Measurements from ENCODE around the gene GPC6.

The GPC6 gene

DNA sequence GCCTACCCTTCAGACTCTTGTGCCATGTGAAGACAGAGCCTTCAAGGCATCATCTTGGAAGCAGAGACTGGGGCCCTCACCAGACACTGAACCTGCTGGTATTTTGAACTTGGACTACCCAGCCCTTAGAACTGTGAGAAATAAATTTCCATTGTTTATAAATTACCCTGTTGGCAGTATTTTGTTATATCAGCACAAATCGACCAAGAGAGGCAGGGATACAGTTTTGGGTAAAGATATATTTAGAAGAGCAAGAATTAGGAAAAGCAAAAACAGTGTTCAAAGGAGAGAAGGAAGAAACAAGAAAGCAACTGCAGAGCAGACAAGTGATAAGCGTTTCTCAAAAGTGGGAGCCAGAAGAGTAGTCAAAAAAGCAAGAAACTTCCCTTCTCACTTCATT lies 652.1 kb downstream of the GPC6 start:
- Histone ChIP-seq H3K4me1 (ENCODE audit: low read length) (no peaks in the 10 kb centered on the region), H3K4me3 (ENCODE audit: low read length) (no peak overlapping the region), H3K9me3 (replicated peaks; ENCODE audit: insufficient read depth, low read length) (no peaks in the 10 kb centered on the region), H3K36me3 (replicated peaks; ENCODE audit: insufficient read depth, low read length) (no peaks in the 10 kb centered on the region), H3K9me2 (replicated peaks; ENCODE audit: insufficient read depth, low read length) (no peaks in the 10 kb centered on the region), H3K9ac (ENCODE audit: low read length) (no peak overlapping the region), H2AFZ (ENCODE audit: low read length) (no peak overlapping the region), H3K27me3 (replicated peaks; ENCODE audit: insufficient read depth, low read length) (no peaks in the 10 kb centered on the region), H3K79me2 (ENCODE audit: low read length) (no peaks in the 10 kb centered on the region), H4K20me1 (ENCODE audit: insufficient read depth, low read length) (no peaks in the 10 kb centered on the region), H3F3A (ENCODE audit: insufficient read depth, low read length) (no peaks in the 10 kb centered on the region), H3K4me2 (ENCODE audit: low read depth, low read length) (no peak overlapping the region), H3K27ac (ENCODE audit: low read length) (no peak overlapping the region)
- TF ChIP-seq, protein P1, sequence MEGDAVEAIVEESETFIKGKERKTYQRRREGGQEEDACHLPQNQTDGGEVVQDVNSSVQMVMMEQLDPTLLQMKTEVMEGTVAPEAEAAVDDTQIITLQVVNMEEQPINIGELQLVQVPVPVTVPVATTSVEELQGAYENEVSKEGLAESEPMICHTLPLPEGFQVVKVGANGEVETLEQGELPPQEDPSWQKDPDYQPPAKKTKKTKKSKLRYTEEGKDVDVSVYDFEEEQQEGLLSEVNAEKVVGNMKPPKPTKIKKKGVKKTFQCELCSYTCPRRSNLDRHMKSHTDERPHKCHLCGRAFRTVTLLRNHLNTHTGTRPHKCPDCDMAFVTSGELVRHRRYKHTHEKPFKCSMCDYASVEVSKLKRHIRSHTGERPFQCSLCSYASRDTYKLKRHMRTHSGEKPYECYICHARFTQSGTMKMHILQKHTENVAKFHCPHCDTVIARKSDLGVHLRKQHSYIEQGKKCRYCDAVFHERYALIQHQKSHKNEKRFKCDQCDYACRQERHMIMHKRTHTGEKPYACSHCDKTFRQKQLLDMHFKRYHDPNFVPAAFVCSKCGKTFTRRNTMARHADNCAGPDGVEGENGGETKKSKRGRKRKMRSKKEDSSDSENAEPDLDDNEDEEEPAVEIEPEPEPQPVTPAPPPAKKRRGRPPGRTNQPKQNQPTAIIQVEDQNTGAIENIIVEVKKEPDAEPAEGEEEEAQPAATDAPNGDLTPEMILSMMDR (IDR thresholded peaks at IDR 0.05; ENCODE audit: low read length) = no peak
- no peak for TF ChIP-seq EZH2 (optimal IDR thresholded peaks at IDR 0.05; ENCODE audit: low read depth, low read length)
- TF ChIP-seq EZH2phosphoT487 (IDR thresholded peaks at IDR 0.05; ENCODE audit: low read length) = no peak
- DNase-seq = no peak

DNA sequence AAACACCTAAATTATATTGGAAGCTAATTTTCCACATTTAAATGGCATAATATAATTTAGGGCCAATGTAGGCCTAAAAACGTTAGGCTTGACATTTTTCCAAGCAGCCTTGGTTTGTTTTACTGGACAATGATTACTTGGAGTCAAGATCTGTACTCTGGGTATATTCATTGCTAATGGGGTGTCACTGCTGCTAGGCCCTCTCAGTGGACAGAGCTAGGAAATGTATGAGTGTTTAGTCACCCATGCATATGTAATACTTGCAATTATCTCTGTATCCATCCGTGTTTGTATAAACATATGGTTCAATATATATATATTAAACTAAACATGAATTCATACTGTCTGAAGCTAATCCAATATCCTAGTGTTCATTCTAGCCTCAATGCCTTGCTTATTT lies 654.8 kb downstream of the GPC6 start:
- H3K9me2 ChIP-seq (replicated peaks; ENCODE audit: insufficient read depth, low read length) = no peaks in the 10 kb centered on the region
- H3K27ac ChIP-seq (ENCODE audit: low read length) = no peak overlapping the region
- no peaks in the 10 kb centered on the region for H3K36me3 ChIP-seq (replicated peaks; ENCODE audit: insufficient read depth, low read length)
- no peaks in the 10 kb centered on the region for H3K9me3 ChIP-seq (replicated peaks; ENCODE audit: insufficient read depth, low read length)
- H4K20me1 ChIP-seq (ENCODE audit: insufficient read depth, low read length) = no peaks in the 10 kb centered on the region
- H3F3A ChIP-seq (ENCODE audit: insufficient read depth, low read length) = no peaks in the 10 kb centered on the region
- H3K4me3 ChIP-seq (ENCODE audit: low read length) = no peak overlapping the region
- no peak overlapping the region for H2AFZ ChIP-seq (ENCODE audit: low read length)
- no peak for DNase-seq
- no peak for TF ChIP-seq EZH2 (optimal IDR thresholded peaks at IDR 0.05; ENCODE audit: low read depth, low read length)
- no peak for TF ChIP-seq EZH2phosphoT487 (IDR thresholded peaks at IDR 0.05; ENCODE audit: low read length)
- TF ChIP-seq, protein P1 (IDR thresholded peaks at IDR 0.05; ENCODE audit: low read length) = no peak
- no peak overlapping the region for H3K9ac ChIP-seq (ENCODE audit: low read length)
- no peaks in the 10 kb centered on the region for H3K4me1 ChIP-seq (ENCODE audit: low read length)
- H3K4me2 ChIP-seq (ENCODE audit: low read depth, low read length) = no peak overlapping the region
- no peaks in the 10 kb centered on the region for H3K27me3 ChIP-seq (replicated peaks; ENCODE audit: insufficient read depth, low read length)
- no peaks in the 10 kb centered on the region for H3K79me2 ChIP-seq (ENCODE audit: low read length)

DNA sequence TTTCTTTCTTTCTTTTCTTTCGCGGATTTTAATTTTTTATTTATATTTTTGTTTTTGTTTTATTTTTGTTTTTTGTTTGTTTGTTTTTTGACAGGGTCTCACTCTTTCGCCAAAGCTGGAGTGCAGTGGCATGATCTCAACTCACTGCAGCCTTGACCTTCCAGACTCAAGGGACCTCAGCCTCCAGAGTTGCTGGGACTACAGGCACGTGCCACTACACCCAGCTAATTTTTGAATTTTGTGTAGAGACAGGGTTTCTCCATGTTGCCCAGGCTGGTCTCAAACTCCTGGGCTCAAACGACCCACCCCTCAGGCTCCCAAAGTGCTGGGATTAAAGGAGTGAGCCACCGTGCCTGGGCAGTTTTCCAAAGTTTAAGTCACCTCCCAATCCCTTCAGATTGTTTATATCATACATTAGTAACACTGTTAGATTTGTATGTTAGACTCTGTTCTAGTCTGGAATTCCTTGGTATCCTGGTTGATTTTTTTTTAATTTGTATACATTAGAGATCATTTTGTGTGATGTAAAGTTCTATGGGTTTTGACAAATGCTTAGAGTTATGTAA lies 655.6 kb downstream of the GPC6 start:
- no peak overlapping the region for H3K4me3 ChIP-seq (ENCODE audit: low read length)
- no peaks in the 10 kb centered on the region for H3K9me3 ChIP-seq (replicated peaks; ENCODE audit: insufficient read depth, low read length)
- H3K27ac ChIP-seq (ENCODE audit: low read length) = no peak overlapping the region
- no peaks in the 10 kb centered on the region for H4K20me1 ChIP-seq (ENCODE audit: insufficient read depth, low read length)
- H3K36me3 ChIP-seq (replicated peaks; ENCODE audit: insufficient read depth, low read length) = no peaks in the 10 kb centered on the region
- no peak overlapping the region for H2AFZ ChIP-seq (ENCODE audit: low read length)
- H3K79me2 ChIP-seq (ENCODE audit: low read length) = no peaks in the 10 kb centered on the region
- H3K9ac ChIP-seq (ENCODE audit: low read length) = no peak overlapping the region
- H3K27me3 ChIP-seq (replicated peaks; ENCODE audit: insufficient read depth, low read length) = no peaks in the 10 kb centered on the region
- no peaks in the 10 kb centered on the region for H3K9me2 ChIP-seq (replicated peaks; ENCODE audit: insufficient read depth, low read length)
- no peaks in the 10 kb centered on the region for H3F3A ChIP-seq (ENCODE audit: insufficient read depth, low read length)
- H3K4me2 ChIP-seq (ENCODE audit: low read depth, low read length) = no peak overlapping the region
- TF ChIP-seq, protein P1 (IDR thresholded peaks at IDR 0.05; ENCODE audit: low read length) = no peak
- TF ChIP-seq EZH2phosphoT487 (IDR thresholded peaks at IDR 0.05; ENCODE audit: low read length) (no peak), EZH2 (optimal IDR thresholded peaks at IDR 0.05; ENCODE audit: low read depth, low read length) (no peak)
- H3K4me1 ChIP-seq (ENCODE audit: low read length) = no peaks in the 10 kb centered on the region
- DNase-seq = no peak
